WI38 (cell line): ENCODE measurements around the gene KCNN2.
A peak's percentile ranks its signal among the peaks of the same experiment; 100 is the strongest.

ENCODE experiments used
- H3K4me3 ChIP-seq: 2 replicates; pipeline ENCODE4 v1.5.1; 2011; ENCODE audit warnings: low read depth, mild to moderate bottlenecking, control low read depth, low read length
- TF ChIP-seq, protein P1 (sequence below): IDR thresholded peaks from 2 replicates; pipeline ENCODE4 v1.5.1; 2012; ENCODE audit warnings: low read depth, mild to moderate bottlenecking, control low read depth, low read length

KCNN2 gene

DNA sequence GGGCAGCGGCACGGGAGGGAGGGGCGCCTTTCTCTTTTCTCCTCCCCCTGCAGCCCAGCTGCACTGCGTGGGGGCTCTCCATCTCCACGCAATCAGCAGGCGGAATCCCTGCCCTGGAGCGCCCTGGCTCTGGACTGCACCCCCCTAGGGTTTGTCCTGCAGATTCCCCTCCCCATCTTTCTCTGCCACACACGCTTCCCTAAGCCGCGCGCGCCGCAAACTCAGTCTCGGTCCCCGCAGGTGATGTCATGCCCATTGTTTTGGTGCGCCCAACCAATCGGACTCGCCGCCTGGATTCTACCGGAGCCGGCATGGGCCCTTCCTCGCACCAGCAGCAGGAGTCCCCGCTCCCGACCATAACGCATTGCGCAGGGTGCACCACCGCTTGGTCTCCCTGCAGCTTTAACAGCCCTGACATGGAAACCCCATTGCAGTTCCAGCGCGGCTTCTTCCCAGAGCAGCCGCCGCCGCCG lies at the start of gene KCNN2:
TSS of gene KCNN2 (plus strand) at position 347 of the 473 bp plus-strand sequence. CDS start at position 417, 70 bp downstream.
- TF ChIP-seq, protein P1, sequence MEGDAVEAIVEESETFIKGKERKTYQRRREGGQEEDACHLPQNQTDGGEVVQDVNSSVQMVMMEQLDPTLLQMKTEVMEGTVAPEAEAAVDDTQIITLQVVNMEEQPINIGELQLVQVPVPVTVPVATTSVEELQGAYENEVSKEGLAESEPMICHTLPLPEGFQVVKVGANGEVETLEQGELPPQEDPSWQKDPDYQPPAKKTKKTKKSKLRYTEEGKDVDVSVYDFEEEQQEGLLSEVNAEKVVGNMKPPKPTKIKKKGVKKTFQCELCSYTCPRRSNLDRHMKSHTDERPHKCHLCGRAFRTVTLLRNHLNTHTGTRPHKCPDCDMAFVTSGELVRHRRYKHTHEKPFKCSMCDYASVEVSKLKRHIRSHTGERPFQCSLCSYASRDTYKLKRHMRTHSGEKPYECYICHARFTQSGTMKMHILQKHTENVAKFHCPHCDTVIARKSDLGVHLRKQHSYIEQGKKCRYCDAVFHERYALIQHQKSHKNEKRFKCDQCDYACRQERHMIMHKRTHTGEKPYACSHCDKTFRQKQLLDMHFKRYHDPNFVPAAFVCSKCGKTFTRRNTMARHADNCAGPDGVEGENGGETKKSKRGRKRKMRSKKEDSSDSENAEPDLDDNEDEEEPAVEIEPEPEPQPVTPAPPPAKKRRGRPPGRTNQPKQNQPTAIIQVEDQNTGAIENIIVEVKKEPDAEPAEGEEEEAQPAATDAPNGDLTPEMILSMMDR, result no peak
- peak within 1 kb of the TSS; percentile 59 for H3K4me3 ChIP-seq

DNA sequence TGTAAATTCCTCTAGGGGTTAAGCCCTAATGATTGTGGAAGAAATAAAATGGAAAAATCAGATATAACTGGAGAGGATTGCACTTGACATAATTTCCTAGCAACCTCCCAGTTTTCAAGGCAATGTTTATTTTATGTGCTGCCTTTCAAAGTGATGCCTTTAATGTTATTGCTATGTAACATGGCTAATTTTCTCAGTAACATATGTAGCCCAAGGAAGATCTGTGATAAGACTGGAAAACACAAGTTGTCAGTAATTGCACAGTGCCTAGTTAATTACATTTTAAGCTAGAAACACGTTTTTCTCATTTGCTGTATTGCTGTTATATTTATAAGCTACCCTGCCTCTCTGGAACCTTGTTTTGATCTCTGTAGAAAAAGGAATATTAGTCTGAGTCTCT lies 49.2 kb upstream of the KCNN2 start:
- no peak overlapping the region for H3K4me3 ChIP-seq
- TF ChIP-seq, protein P1, result no peak

DNA sequence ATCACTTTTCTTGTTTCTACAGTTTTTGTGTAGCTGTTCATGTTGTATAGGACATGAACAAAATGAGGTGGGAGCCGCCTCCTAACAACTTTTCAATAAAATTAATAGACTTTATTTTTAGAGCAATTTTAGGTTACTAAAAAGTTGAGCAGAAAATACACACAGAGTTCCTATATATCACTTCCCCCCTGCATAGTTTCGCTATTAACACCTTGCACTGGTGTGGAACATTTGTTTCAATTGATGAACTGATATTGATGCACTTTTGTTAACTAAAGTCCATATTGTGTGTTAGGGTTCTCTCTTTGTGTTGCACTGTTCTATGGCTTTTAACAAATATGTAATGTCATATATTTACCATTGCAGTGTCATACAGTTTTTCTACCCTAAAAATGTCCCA lies 47.8 kb upstream of the KCNN2 start:
- TF ChIP-seq, protein P1, result no peak

DNA sequence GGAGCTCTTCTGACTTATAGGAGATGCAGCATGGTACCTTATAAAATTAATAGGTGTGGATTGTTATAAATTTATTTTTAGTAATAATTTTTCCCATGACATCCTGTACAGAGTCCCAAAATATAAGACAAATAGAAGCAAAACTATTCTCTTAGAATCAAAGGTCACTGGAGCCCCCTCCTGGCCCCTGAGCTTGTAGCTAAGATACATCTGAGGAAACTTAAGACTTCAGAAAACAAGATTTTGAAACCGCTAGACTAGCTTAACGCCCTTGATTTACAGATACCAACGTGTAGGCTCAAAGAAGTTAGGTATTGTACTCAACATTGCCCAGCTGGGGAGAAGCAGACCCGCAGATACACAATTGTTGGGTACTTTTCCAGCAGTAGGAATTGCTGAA lies 45.7 kb upstream of the KCNN2 start:
- H3K4me3 ChIP-seq, result no peak overlapping the region
- TF ChIP-seq, protein P1, result no peak

More for the DNA sequence above, 47.8 kb upstream of the KCNN2 start:
- no peak overlapping the region for H3K4me3 ChIP-seq

DNA sequence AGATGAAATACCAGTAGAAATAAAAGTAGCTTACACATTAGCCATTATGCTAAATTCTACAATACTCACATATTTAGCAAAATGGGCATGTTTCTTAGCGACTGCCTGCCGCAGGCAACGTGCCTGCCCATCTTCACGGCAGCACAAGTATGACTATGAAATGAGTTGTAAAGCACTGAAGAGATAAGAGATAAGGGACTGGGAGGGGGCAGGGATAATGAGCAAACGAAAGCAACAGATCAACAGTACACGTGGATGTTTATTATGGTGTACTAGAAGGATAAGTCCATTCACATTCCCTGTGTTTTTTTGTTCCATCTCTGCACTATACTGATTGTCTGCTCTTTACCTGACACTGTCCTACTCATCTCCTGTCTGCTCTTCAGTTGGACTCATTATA lies 44.1 kb upstream of the KCNN2 start:
- TF ChIP-seq, protein P1, result no peak
- no peak overlapping the region for H3K4me3 ChIP-seq

DNA sequence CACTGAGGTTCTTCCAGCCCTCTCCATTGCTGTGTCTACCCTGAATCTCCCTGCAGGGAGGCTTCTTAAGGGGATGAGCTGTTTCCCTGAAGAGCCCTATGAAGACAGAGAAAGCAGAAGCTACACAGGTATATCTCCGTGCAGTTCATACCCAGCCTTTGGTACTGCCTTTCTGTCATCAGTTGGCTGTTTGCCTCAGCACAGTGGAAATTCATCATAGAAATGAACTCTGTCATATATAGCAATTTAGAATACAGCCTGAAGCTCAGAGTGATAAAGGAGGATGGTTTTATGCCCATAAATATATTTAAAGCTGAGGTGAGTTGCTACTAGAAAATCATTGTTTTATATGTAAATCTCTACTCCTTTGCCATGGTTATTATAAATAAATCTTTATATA lies 42.6 kb upstream of the KCNN2 start:
- TF ChIP-seq, protein P1, result no peak

DNA sequence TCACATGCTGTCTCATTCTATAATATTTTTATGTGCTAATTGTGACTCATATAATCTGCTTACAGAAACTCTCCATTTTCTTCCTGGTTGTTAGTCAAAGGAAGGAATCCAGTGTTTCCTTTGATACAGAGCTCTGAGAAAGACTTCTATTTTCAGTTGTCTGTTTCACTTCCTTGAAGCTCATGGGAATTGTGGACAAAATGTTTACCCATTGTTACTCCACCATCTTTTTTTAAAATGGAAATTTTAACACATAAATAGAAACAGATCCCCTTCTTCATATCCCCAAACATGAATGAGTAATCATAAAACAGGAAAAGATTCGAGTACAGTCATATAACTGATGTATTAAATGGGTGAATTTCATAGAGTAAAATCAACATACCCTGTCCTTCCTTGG lies 42.0 kb upstream of the KCNN2 start:
- no peak overlapping the region for H3K4me3 ChIP-seq
- TF ChIP-seq, protein P1, result no peak

More for the DNA sequence above, 42.6 kb upstream of the KCNN2 start:
- H3K4me3 ChIP-seq, result no peak overlapping the region
